ENCODE results near the gene GPNMB.

The GPNMB gene

DNA sequence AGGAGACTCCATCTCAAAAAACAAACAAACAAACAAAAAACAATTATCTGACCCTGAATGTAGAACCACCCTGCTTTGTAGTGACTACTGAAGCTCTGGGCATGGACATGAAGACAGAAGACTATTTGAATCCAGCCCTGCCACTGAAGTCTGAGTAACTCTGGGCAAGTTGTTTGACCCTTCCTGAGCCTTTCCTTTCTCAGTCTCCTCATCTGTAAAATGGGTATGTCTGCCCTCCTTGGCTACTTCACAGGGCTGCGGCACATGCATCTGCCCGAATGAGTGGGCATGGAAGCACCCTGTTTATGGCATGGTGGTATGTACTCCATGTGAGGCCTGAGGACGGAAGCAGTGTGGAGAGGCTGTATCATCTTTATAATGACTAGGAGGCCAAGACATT is 30.4 kb downstream of the GPNMB start:
- peaks cover 3% of the 10 kb centered on the region for H3K27me3 ChIP-seq
- H3K4me1 ChIP-seq, result peaks cover 15% of the 10 kb centered on the region
- no peaks in the 10 kb centered on the region for H3K36me3 ChIP-seq
- TF ChIP-seq, protein P1, sequence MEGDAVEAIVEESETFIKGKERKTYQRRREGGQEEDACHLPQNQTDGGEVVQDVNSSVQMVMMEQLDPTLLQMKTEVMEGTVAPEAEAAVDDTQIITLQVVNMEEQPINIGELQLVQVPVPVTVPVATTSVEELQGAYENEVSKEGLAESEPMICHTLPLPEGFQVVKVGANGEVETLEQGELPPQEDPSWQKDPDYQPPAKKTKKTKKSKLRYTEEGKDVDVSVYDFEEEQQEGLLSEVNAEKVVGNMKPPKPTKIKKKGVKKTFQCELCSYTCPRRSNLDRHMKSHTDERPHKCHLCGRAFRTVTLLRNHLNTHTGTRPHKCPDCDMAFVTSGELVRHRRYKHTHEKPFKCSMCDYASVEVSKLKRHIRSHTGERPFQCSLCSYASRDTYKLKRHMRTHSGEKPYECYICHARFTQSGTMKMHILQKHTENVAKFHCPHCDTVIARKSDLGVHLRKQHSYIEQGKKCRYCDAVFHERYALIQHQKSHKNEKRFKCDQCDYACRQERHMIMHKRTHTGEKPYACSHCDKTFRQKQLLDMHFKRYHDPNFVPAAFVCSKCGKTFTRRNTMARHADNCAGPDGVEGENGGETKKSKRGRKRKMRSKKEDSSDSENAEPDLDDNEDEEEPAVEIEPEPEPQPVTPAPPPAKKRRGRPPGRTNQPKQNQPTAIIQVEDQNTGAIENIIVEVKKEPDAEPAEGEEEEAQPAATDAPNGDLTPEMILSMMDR (IDR thresholded peaks at IDR 0.05; ENCODE audit: low read depth, low read length), result no peak
- no peaks in the 10 kb centered on the region for H3K9me3 ChIP-seq
- no peak overlapping the region for H3K4me3 ChIP-seq (ENCODE audit: low read depth, low read length)
- no peak for DNase-seq

DNA sequence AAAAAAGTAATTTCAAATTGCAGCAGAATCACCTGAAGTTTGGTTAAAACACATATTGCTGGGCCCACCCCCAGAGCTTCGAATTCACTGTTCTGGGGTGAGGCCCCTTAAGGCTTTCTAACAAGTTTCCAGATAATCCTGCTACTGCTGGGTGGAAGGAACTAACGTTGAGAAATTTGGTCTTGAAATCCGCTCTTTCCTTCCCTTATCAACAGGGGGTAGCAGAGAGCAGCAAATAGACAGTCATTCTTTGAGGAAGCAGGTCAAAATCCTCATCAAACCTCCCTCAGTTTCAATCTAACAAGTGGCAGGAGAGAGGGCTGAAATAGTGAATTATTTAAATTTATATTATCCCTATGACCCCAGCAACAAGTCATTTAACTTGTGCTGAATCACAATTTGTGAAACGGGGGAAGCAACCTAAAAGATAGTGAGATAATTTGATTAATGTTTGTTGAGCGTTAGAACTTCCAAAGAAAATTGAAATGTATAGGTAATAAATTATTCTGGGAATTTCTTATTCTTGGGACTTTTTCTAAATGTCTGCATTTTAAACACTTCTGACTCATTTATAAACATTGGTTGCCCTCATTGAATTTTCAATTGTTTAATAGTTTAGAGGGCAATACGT is 30.9 kb downstream of the GPNMB start:
- Histone ChIP-seq H3K4me1 (peaks cover 15% of the 10 kb centered on the region), H3K36me3 (no peaks in the 10 kb centered on the region), H3K27me3 (no peaks in the 10 kb centered on the region; the same call in 1 of the 2 replicates), H3K9me3 (no peaks in the 10 kb centered on the region), H3K4me3 (ENCODE audit: low read depth, low read length) (no peak overlapping the region)
- peak; percentile 56 for DNase-seq
- TF ChIP-seq, protein P1 (IDR thresholded peaks at IDR 0.05; ENCODE audit: low read depth, low read length), result peak; percentile 91

DNA sequence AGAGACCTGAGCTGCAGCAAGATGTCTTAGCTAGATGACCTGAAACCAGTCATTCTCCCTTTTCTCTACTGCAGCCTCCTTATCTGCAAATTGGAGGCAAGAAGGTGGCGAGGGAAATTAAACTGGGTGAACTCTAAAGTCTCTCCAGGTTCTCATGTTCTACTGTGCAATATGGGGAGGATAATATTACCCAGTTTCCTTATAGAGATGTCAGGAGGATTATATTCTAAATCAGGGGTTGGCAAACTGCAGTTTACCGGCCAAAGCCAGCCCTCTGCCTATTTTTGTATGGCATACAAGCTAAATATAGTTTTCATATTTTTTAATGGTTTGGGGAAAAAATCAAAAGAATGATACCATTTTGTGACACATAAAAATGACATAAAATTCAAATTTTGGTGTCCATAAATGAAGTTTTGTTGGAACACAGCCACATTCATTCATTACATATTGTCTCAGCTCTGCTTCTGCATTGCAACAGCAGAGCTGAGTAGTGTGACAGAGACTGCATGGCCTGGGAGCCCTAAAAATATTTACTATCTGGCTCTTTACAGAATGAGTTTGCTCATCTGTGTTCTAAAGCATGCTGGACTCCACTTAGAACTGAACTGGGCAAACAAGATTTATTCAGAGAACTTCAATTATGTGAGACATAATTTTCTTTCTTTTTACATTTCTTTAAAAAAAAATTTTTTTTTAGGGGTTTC is 33.4 kb downstream of the GPNMB start:
- Histone ChIP-seq H3K27me3 (no peaks in the 10 kb centered on the region), H3K36me3 (no peaks in the 10 kb centered on the region), H3K4me1 (peaks cover 4% of the 10 kb centered on the region; the same call in 1 of the 2 replicates), H3K4me3 (ENCODE audit: low read depth, low read length) (no peak overlapping the region), H3K9me3 (no peaks in the 10 kb centered on the region)
- DNase-seq, result no peak
- TF ChIP-seq, protein P1 (IDR thresholded peaks at IDR 0.05; ENCODE audit: low read depth, low read length), result no peak

DNA sequence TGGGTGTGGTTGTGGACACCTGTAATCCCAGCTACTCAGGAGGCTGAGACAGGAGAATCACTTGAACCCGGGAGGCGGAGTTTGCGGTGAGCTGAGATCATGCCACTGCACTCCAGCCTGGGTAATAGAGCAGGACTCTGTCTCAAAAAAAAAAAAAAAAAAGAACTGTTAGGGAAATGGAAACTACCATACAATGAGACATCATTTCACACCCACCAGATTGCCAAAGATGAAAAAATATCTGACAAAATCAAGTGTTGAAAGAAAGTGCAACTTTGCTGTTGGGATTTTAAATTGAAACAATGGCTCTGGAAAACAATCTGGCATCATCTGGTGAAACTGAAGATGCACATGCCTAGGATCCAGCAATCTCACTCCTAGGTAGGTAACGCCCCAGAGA is 36.5 kb downstream of the GPNMB start:
- no peak for DNase-seq
- H3K9me3 ChIP-seq, result no peaks in the 10 kb centered on the region
- H3K4me1 ChIP-seq, result no peaks in the 10 kb centered on the region

DNA sequence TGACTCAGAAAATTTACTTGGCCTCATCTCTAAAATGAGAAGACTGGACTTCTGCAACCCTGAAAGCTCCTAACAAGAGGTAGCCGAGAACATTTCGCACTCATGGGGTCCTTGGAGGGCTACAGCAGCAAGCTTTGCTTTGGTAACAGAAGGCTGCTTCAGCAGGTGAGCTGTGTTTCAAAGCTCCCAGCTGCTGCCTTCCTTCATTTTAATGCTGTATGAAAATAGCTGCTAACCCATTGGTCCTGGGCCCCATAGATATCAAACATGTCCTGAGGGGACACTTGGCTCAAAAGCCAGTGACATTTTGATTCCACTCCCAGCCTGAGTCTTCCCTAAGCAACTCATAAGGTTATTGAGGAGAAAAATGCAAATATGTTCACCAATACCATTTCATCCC is 38.3 kb downstream of the GPNMB start:
- Histone ChIP-seq H3K36me3 (no peaks in the 10 kb centered on the region), H3K4me1 (no peaks in the 10 kb centered on the region), H3K9me3 (no peaks in the 10 kb centered on the region), H3K27me3 (no peaks in the 10 kb centered on the region), H3K4me3 (ENCODE audit: low read depth, low read length) (no peak overlapping the region)
- DNase-seq, result no peak
- TF ChIP-seq, protein P1 (IDR thresholded peaks at IDR 0.05; ENCODE audit: low read depth, low read length), result no peak

More for the DNA sequence above, 36.5 kb downstream of the GPNMB start:
- H3K36me3 ChIP-seq, result no peaks in the 10 kb centered on the region
- H3K27me3 ChIP-seq, result no peaks in the 10 kb centered on the region
- TF ChIP-seq, protein P1 (IDR thresholded peaks at IDR 0.05; ENCODE audit: low read depth, low read length), result no peak
- no peak overlapping the region for H3K4me3 ChIP-seq (ENCODE audit: low read depth, low read length)

Data from BE2C (cell line).